Measurements from ENCODE around the gene MUC5AC.
"Not testable (repeated sequence)": the region's sequence is repeated elsewhere in the genome, so short reads cannot be mapped to it uniquely, and the experiment has no call there.

MUC5AC gene

GRCh38 chr11:1148752-1149180 lies 9.0 kb upstream of the MUC5AC start:
- DNase-seq (ENCODE audit: low spot score) = no peak

DNA sequence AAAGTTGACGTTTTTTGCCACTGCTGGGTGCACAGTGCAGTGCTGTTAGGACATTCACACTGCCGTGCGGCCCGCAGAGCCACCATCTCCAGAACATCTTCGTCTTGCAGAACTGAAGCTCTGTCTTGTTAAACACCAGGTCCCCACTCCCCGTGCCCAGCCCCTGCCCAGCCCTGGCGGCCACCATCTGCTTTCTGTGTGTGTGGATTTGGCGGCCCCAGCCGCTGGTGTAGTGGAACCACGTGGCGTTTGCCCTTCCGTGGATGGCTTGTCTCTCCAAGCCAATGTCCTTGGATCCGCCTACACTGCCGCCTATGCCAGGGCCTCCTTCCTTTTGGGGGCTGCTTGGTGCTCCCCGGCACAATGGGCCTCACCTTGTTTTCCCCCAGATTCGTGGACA lies 8.2 kb upstream of the MUC5AC start:
- no peak for DNase-seq (ENCODE audit: low spot score)

DNA sequence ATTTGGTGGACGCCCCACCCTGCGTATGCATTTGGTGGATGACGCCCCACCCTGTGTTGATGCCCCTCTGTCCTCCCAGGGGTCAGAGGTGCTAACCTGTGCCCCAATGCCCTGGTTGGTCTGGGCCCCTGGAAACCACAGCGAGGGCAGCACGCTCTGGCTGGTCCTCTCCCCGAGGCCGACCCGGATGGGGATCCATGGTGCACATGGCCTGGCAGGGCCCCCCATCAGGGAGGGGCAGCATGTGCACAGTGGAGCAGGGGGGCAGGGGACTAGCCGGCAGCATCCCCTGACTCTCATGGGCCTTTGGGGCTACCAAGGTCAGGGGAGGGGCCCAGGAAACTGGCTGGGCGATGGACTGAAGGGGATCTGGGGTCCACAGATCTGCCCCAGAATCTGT lies 7.6 kb upstream of the MUC5AC start:
- DNase-seq (ENCODE audit: low spot score) = no peak

DNA sequence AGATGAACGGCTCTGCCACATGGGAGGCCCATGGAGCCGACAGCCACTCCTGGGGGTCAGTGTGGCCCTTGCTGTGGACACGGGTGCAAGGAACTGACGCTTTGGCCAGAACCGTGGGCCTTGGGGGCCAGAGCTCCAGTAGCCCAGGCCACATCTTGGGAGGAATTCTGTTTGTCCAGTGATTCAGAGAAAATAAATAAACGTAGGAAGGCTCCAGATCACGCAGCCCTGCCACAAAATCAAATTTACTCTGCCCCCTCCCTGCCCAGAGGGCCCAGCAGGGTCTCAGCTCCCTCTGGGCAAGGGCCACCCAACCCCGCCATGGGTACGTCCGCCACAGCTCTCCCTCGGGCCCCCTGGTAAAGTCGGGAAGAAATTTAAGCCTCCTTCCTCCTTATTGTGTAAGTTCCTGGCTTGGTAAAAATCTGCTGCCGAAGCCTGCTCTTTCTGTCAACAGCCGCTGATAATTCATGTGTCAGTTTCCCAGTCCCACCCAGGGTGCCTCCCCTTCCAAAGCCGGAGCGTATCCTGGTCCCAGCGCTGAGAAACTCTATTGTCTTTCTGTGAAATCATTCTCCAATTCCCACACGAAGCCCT lies 6.9 kb upstream of the MUC5AC start:
- DNase-seq (ENCODE audit: low spot score) = no peak

DNA sequence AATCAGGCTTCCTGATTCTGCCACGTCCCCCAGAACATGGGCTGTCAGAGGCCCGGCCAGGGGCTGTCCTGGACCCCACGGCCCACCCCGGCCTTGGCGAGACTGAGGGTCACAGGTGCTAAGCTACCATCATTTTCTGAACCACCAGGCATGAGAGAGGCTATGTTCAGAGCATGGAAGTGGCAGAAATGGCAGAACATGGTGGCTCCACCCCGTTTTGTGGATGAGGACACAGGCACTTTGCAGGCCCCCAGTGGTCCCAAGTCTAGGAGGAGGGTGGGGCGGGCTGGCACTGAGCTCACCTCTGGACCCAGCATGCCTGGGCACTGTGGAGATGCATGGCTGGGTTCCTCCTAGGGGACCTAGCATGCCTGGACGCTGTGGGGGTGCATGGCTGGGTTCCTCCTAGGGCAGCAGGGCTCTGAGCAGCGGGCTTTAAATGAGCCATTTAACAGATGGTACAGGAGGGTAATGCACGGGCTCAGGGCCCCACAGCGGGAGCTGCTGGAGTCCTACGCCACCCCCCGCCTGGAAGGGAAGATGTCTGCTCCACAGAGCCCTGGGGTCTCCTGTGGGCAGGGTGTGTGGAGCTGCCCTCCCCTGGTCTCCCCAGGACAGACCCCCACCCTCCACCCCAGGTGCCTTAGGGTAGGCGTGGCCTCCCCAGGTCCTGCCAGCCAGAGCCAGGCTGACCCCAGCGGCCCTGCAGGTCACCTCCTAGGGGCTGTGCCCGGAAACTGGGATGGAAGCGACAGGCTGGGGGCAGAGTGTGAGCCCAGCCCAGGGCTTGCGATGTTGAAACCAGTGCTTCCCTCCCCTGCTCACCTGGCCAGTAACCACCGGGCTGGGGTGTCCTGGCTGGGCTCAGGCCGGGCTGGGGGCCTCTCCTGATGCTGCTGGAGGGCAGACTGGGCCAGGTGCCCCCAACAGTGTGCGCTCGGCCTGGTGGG lies 6.1 kb upstream of the MUC5AC start:
- no peak for DNase-seq (ENCODE audit: low spot score)

DNA sequence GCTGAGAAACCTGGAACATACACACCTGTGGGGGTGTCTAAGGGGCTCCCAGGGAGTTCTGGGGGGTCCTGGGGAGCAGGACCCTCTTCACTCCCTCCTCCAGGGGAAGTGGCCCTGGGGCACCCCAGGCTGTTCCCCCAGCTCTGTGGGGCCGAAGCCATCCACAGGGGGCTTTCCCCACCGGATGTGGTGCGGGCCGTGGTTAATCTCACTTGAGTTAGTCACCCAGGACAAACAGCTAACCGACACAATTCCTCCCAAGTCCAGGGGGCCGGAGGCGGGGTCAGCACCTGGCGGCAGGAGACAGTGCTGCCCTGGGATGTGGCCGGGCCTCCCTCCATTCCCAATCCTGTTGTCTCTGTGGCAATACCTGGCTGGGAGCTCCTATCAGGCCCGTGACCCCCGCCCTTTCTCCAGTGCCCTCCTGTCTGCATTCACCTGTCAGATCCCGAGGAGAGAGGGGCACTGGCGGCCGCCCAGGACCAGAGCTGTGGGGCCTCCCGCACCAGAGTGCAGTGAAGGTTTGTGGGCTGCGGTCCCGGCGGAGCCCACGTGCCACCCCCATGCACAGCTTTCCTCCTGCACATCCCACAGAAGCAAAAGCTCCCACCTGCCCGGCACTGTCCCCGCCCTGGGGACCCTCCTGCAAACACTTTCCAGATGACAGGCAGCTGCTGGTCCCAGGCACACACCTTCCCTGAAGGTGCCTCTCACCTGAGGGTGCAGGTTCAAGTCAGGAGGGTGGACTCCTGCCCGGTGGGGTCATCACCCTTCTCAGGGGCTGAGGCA lies 5.2 kb upstream of the MUC5AC start:
- DNase-seq (ENCODE audit: low spot score) = peak; percentile 62

GRCh38 chr11:1153105-1153950 lies 4.4 kb upstream of the MUC5AC start:
- no peak for DNase-seq (ENCODE audit: low spot score)

GRCh38 chr11:1153951-1154493 lies 3.7 kb upstream of the MUC5AC start:
- DNase-seq (ENCODE audit: low spot score) = peak; percentile 83

- DNase-seq (ENCODE audit: low spot score) = not testable (repeated sequence)
These were observed 3.1 kb upstream of the MUC5AC start for GRCh38 chr11:1154656-1155055.

- DNase-seq (ENCODE audit: low spot score) = no peak
These were observed 2.5 kb upstream of the MUC5AC start for GRCh38 chr11:1155274-1155693.

GRCh38 chr11:1156506-1157340 lies 1.0 kb upstream of the MUC5AC start:
- DNase-seq (ENCODE audit: low spot score) = no peak

- no peak for DNase-seq (ENCODE audit: low spot score)
These were observed 460 bp upstream of the MUC5AC start for GRCh38 chr11:1157341-1157644.

GRCh38 chr11:1158681-1159487 lies 1.1 kb downstream of the MUC5AC start:
- no peak for DNase-seq (ENCODE audit: low spot score)

- DNase-seq (ENCODE audit: low spot score) = not testable (repeated sequence)
These were observed 1.9 kb downstream of the MUC5AC start for GRCh38 chr11:1159488-1160220.

DNA sequence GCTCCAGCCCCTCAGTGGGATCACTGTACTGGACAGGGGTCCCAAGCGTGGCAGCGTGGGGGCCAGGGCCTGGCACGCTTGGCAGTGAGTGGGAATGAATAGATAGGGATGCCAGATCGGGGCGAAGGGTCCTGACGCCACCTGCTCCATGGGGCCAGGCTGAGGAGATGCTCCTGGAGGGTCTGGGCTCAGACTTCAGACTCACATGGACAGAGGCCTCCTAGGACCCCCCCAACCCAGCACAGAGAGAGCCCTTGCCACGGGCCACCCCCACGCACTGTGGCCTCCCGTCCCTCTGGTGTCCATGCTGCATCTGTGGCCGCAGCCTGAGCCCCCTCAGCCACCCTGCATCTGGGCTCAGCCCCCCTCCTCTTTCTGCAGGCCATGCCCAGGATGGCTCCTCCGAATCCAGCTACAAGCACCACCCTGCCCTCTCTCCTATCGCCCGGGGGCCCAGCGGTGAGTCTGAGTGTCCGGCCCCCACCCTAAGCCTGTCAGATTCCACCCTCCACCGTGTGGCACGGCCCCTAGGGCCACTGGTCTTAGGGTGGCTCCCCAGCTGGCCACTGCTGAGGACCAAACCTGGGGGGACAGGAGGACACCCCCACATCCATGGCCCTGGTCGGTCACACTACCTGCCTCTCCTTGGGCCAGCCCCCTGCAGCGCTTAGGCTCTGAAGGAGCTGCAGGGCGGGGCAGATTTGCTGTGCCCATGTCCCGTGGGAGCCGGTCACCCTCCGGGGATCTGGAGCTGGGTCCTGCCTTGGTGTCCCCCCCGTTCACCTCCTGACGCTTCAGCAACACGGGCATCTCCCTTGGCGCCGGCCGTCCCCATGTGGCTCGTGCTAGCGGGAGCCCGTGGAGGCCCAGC lies 2.7 kb downstream of the MUC5AC start:
- no peak for DNase-seq (ENCODE audit: low spot score)

- no peak for DNase-seq (ENCODE audit: low spot score)
These were observed 3.8 kb downstream of the MUC5AC start for GRCh38 chr11:1161410-1162137.

DNA sequence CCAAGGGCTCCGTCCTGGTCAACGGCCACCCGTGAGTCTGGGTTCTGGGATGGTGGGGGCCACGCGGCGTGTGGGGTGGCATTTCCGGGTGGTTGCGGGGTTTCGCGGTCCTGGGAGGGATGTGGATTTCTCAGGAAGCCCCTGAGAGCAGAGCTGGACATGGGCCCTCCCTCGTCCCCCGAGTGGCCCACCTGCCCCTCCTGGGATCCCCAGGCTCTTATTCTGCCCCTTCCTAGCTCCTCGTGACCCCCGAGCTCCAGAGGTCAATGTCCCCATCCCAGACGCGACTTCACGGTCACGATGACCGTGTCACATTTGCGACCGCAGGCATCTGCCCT lies 4.4 kb downstream of the MUC5AC start:
- DNase-seq (ENCODE audit: low spot score) = no peak

All from SW480 (cell line).